T-cell (primary cell): ENCODE measurements around the gene GRIK4. TPM values are rescaled to one million over a fixed set of nuclear protein-coding genes. Genes with fewer than 3 reads are reported as not detected.

Experiments
- ATAC-seq, 4 experiments: fragments of 200-7000 bp in 3 of 4; fragments of 150-1000 bp in 1 of 4; cut with Tn5 transposase; replicated peaks in 1 of 4; 1 replicate in 3 of 4; 2 replicates in 1 of 4; pipeline ENCODE4 v1.10.0; 2021; ENCODE audit warnings: moderate library complexity in 3 of 4, mild to moderate bottlenecking in 2 of 4, moderate number of reproducible peaks in 1 of 4
- CTCF ChIA-PET, 2 donors: fragments of 300-600 bp; sonication (Branson Sonifier 250); formaldehyde crosslinking; loops; one replicate each; lab custom pipeline; 2022; ENCODE audit warnings: antibody characterized with exemption in 2 of 2; lab: Charles Lee
- POLR2A ChIA-PET, 2 donors: fragments of 300-600 bp; sonication (Branson Sonifier 250); formaldehyde crosslinking; loops; one replicate each; lab custom pipeline; 2022; ENCODE audit warnings: antibody characterized with exemption in 2 of 2; lab: Charles Lee
- DNase-seq, 35 experiments: peaks; one replicate each; pipeline versions ENCODE4 v3.0.0 to v3.0.0-alpha.2; 2013 to 2023
- H3K27ac ChIP-seq: one replicate; pipeline ENCODE4 v1.5.1; 2013; ENCODE audit warnings: low read length
- H3K27me3 ChIP-seq, 2 experiments: replicated peaks in 1 of 2; 1 replicate in 1 of 2; 2 replicates in 1 of 2; pipeline versions ENCODE4 v1.6.1 to v1.7.0; 2013; ENCODE audit warnings: low read length in 1 of 2, mixed read lengths in 1 of 2; ENCODE audit not compliant: control insufficient read depth in 2 of 2, insufficient read depth in 2 of 2; ENCODE audit errors: extremely low read depth in 1 of 2
- H3K36me3 ChIP-seq, 2 donors: 1 replicate in 1 of 2; 2 replicates in 1 of 2; pipeline versions ENCODE4 v1.6.1 to v1.7.0; 2013; ENCODE audit warnings: low read length in 1 of 2; ENCODE audit not compliant: control insufficient read depth in 2 of 2, insufficient read depth in 1 of 2; ENCODE audit errors: extremely low read depth in 1 of 2
- H3K4me1 ChIP-seq, 2 experiments: 1 replicate in 1 of 2; 2 replicates in 1 of 2; pipeline versions ENCODE4 v1.6.1 to v1.7.0; 2013; ENCODE audit warnings: low read length in 2 of 2, mixed read lengths in 1 of 2; ENCODE audit not compliant: insufficient read depth in 2 of 2, control insufficient read depth in 1 of 2; ENCODE audit errors: extremely low read depth in 1 of 2
- H3K4me3 ChIP-seq, 2 donors: 1 replicate in 1 of 2; 2 replicates in 1 of 2; pipeline versions ENCODE4 v1.5.1 to v1.7.0; 2013; ENCODE audit warnings: mild to moderate bottlenecking in 2 of 2, low read length in 1 of 2, moderate library complexity in 1 of 2; ENCODE audit not compliant: control insufficient read depth in 1 of 2; ENCODE audit errors: extremely low read depth in 1 of 2
- H3K9me3 ChIP-seq: 2 replicates; pipeline ENCODE4 v1.7.0; 2013
- H3K27ac Mint-ChIP-seq, 2 donors: one replicate each; pipeline ENCODE4 v1.8.0; 2020 to 2021; ENCODE audit warnings: mild to moderate bottlenecking in 2 of 2, mixed read lengths in 2 of 2
- H3K27me3 Mint-ChIP-seq, 2 donors: one replicate each; pipeline ENCODE4 v1.8.0; 2021 to 2022; ENCODE audit warnings: mixed read lengths in 2 of 2
- H3K36me3 Mint-ChIP-seq: one replicate; pipeline ENCODE4 v1.8.0; 2021; ENCODE audit warnings: mixed read lengths
- H3K4me1 Mint-ChIP-seq, 3 donors: one replicate each; pipeline ENCODE4 v1.8.0; 2020 to 2022; ENCODE audit warnings: mixed read lengths in 3 of 3, mild to moderate bottlenecking in 1 of 3
- H3K4me3 Mint-ChIP-seq, 3 donors: one replicate each; pipeline ENCODE4 v1.8.0; 2020 to 2022; ENCODE audit warnings: mild to moderate bottlenecking in 3 of 3, mixed read lengths in 3 of 3, moderate library complexity in 3 of 3
- H3K9me3 Mint-ChIP-seq, 3 donors: one replicate each; pipeline ENCODE4 v1.8.0; 2020 to 2022; ENCODE audit warnings: mixed read lengths in 3 of 3
- WGBS: methylation state at CpG from one replicate; pipeline ENCODE4 v1.1.5; 2013; ENCODE audit warnings: missing lambda C conversion rate; ENCODE audit not compliant: insufficient coverage; 5-methylcytosine and 5-hydroxymethylcytosine counted together
- total RNA-seq, 35 experiments: library from RNA in 6 of 35; stranded (reverse) in 6 of 35; fragments of 120-200 nt in 1 of 35; gene quantifications; one replicate each; pipeline versions ENCODE4 v1.2.1 to v1.2.4 and lab custom pipeline; 2013 to 2026

The GRIK4 gene
- total RNA-seq, 5 donors from 2014 or later (not counting 1 experiment from before 2014, with no cell fraction given): 0.09 TPM; not detected in 4

- H3K27ac Mint-ChIP-seq: no peak overlapping the region
- WGBS: 82% methylated on average over 5 of the region's 6 CpGs
- POLR2A ChIA-PET: no interaction called here
Measured at GRCh38 chr11:120637131-120637530, 125.6 kb downstream of the GRIK4 start.

GRCh38 chr11:120642196-120642894, 130.8 kb downstream of the GRIK4 start:
- Mint-ChIP-seq H3K4me1 (no peaks in the 10 kb centered on the region), H3K4me3 (no peak overlapping the region), H3K9me3 (no peaks in the 10 kb centered on the region), H3K27me3 (peaks cover 23 to 30% of the 10 kb centered on the region in 2 donors), H3K36me3 (no peaks in the 10 kb centered on the region), H3K27ac (no peak overlapping the region)
- ATAC-seq (no peak), DNase-seq (no peak)
- no peaks in the 10 kb centered on the region for H3K4me1 ChIP-seq
- H3K9me3 ChIP-seq: no peaks in the 10 kb centered on the region
- CTCF ChIA-PET: no interaction called here
- H3K27me3 ChIP-seq: peaks cover 0 to 16% of the 10 kb centered on the region in 2 experiments
- H3K27ac ChIP-seq: no peak overlapping the region
- no peak overlapping the region for H3K4me3 ChIP-seq
- no peaks in the 10 kb centered on the region for H3K36me3 ChIP-seq
- WGBS: 87% methylated on average over 7 of the region's 10 CpGs
- POLR2A ChIA-PET: no interaction called here

More at GRCh38 chr11:120637131-120637530, 125.6 kb downstream of the GRIK4 start:
- peaks cover 17 to 18% of the 10 kb centered on the region in 2 donors for H3K27me3 Mint-ChIP-seq
- H3K4me3 Mint-ChIP-seq: no peak overlapping the region
- DNase-seq (no peak), ATAC-seq (no peak)
- peaks cover 0 to 13% of the 10 kb centered on the region in 2 experiments for H3K27me3 ChIP-seq
- no peaks in the 10 kb centered on the region for H3K4me1 ChIP-seq
- no peaks in the 10 kb centered on the region for H3K36me3 ChIP-seq
- no peak overlapping the region for H3K4me3 ChIP-seq
- H3K9me3 ChIP-seq: no peaks in the 10 kb centered on the region
- no peak overlapping the region for H3K27ac ChIP-seq
- no peaks in the 10 kb centered on the region for H3K4me1 Mint-ChIP-seq
- H3K36me3 Mint-ChIP-seq: no peaks in the 10 kb centered on the region
- CTCF ChIA-PET: no interaction called here
- H3K9me3 Mint-ChIP-seq: no peaks in the 10 kb centered on the region

- no peaks in the 10 kb centered on the region for H3K36me3 Mint-ChIP-seq
- 86% methylated on average over 4 of the region's 6 CpGs for WGBS
- no peaks in the 10 kb centered on the region for H3K4me1 Mint-ChIP-seq
- ATAC-seq (no peak), DNase-seq (no peak)
- no peaks in the 10 kb centered on the region for H3K9me3 Mint-ChIP-seq
- Histone ChIP-seq H3K4me1 (no peaks in the 10 kb centered on the region), H3K27me3 (peaks cover 0 to 21% of the 10 kb centered on the region in 2 experiments), H3K27ac (no peak overlapping the region), H3K36me3 (no peaks in the 10 kb centered on the region), H3K4me3 (no peak overlapping the region), H3K9me3 (no peaks in the 10 kb centered on the region)
- ChIA-PET CTCF (no interaction called here), POLR2A (no interaction called here)
- H3K27ac Mint-ChIP-seq: no peak overlapping the region
- peaks cover 24 to 30% of the 10 kb centered on the region in 2 donors for H3K27me3 Mint-ChIP-seq
- no peak overlapping the region for H3K4me3 Mint-ChIP-seq
Measured at GRCh38 chr11:120643284-120643683, 131.7 kb downstream of the GRIK4 start.

GRCh38 chr11:120645639-120646038, 134.1 kb downstream of the GRIK4 start:
- Mint-ChIP-seq H3K9me3 (no peaks in the 10 kb centered on the region), H3K36me3 (no peaks in the 10 kb centered on the region), H3K27ac (no peak overlapping the region), H3K4me3 (no peak overlapping the region), H3K4me1 (no peaks in the 10 kb centered on the region), H3K27me3 (peaks cover 26% of the 10 kb centered on the region in 2 donors)
- Histone ChIP-seq H3K9me3 (no peaks in the 10 kb centered on the region), H3K4me1 (no peaks in the 10 kb centered on the region), H3K4me3 (no peak overlapping the region), H3K27me3 (peaks cover 0 to 31% of the 10 kb centered on the region in 2 experiments), H3K36me3 (no peaks in the 10 kb centered on the region), H3K27ac (no peak overlapping the region)
- DNase-seq: no peak
- POLR2A ChIA-PET: no interaction called here
- CTCF ChIA-PET: no interaction called here
- WGBS: 38% methylated on average over 8 of the region's 12 CpGs
- no peak for ATAC-seq

- Mint-ChIP-seq H3K36me3 (no peaks in the 10 kb centered on the region), H3K9me3 (no peaks in the 10 kb centered on the region), H3K27ac (no peak overlapping the region), H3K4me3 (no peak overlapping the region), H3K27me3 (peaks cover 29 to 30% of the 10 kb centered on the region in 2 donors), H3K4me1 (no peaks in the 10 kb centered on the region)
- H3K27me3 ChIP-seq: peaks cover 0 to 31% of the 10 kb centered on the region in 2 experiments
- no peaks in the 10 kb centered on the region for H3K36me3 ChIP-seq
- H3K4me1 ChIP-seq: no peaks in the 10 kb centered on the region
- no peaks in the 10 kb centered on the region for H3K9me3 ChIP-seq
- ATAC-seq: no peak
- H3K4me3 ChIP-seq: no peak overlapping the region
- 100% methylated on average over 1 of the region's 3 CpGs for WGBS
- DNase-seq: no peak
- POLR2A ChIA-PET: no interaction called here
- no peak overlapping the region for H3K27ac ChIP-seq
- CTCF ChIA-PET: interaction anchor here in 1 of 2 donors (0.6 kb wide), 1 partner anchor 39 kb away, joined by 3 read pairs; no protein-coding TSS in a partner anchor
Measured at GRCh38 chr11:120646206-120646605, 134.7 kb downstream of the GRIK4 start.

- H3K9me3 ChIP-seq: no peaks in the 10 kb centered on the region
- no peaks in the 10 kb centered on the region for H3K36me3 ChIP-seq
- H3K4me3 Mint-ChIP-seq: no peak overlapping the region
- no peaks in the 10 kb centered on the region for H3K36me3 Mint-ChIP-seq
- ChIA-PET CTCF (no interaction called here), POLR2A (no interaction called here)
- WGBS: 86% methylated on average over 1 of the region's 12 CpGs
- no peaks in the 10 kb centered on the region for H3K9me3 Mint-ChIP-seq
- H3K27ac Mint-ChIP-seq: no peak overlapping the region
- ATAC-seq: no peak
- H3K27me3 ChIP-seq: peaks cover 0 to 40% of the 10 kb centered on the region in 2 experiments
- H3K27me3 Mint-ChIP-seq: peaks cover 21 to 27% of the 10 kb centered on the region in 2 donors
- no peaks in the 10 kb centered on the region for H3K4me1 Mint-ChIP-seq
- DNase-seq: no peak
- no peak overlapping the region for H3K4me3 ChIP-seq
- H3K27ac ChIP-seq: no peak overlapping the region
- H3K4me1 ChIP-seq: no peaks in the 10 kb centered on the region
Measured at GRCh38 chr11:120647681-120648080, 136.1 kb downstream of the GRIK4 start.
